C4-2B (cell line): ENCODE results near the gene IFIH1.

Experiments
- H3K27ac ChIP-seq: fragments of 450-650 bp; 2 replicates; pipeline ENCODE4 v1.5.1; 2017
- ZFX ChIP-seq: fragments of 450-650 bp; IDR thresholded peaks from 2 replicates; pipeline ENCODE4 v1.6.1; 2017
- TF ChIP-seq, protein P1 (sequence below): fragments of 450-650 bp; conservative IDR thresholded peaks from 2 replicates; pipeline ENCODE4 v1.5.1; 2017; ENCODE audit warnings: mild to moderate bottlenecking

The IFIH1 gene

GRCh38 chr2:162267496-162267895, 51.0 kb downstream of the IFIH1 start:
- no peak for TF ChIP-seq ZFX
- TF ChIP-seq, protein P1, sequence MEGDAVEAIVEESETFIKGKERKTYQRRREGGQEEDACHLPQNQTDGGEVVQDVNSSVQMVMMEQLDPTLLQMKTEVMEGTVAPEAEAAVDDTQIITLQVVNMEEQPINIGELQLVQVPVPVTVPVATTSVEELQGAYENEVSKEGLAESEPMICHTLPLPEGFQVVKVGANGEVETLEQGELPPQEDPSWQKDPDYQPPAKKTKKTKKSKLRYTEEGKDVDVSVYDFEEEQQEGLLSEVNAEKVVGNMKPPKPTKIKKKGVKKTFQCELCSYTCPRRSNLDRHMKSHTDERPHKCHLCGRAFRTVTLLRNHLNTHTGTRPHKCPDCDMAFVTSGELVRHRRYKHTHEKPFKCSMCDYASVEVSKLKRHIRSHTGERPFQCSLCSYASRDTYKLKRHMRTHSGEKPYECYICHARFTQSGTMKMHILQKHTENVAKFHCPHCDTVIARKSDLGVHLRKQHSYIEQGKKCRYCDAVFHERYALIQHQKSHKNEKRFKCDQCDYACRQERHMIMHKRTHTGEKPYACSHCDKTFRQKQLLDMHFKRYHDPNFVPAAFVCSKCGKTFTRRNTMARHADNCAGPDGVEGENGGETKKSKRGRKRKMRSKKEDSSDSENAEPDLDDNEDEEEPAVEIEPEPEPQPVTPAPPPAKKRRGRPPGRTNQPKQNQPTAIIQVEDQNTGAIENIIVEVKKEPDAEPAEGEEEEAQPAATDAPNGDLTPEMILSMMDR = no peak
- H3K27ac ChIP-seq = no peak overlapping the region

DNA sequence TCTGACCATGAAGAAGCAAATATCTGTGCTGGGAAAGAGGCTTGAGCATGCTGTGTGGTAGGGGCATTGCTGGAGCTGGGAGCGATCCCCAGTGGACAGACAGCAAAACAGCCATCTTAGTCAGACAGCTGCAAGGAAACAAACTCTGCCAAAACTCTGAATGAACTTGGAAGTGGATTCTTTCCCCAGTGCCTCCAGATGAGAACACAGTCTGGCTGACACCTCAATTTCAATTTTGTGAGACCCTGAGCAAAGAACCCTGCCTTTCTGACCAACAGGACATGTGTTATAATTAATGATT, 52.1 kb downstream of the IFIH1 start:
- H3K27ac ChIP-seq = no peak overlapping the region
- TF ChIP-seq, protein P1 = no peak
- TF ChIP-seq ZFX = no peak

- H3K27ac ChIP-seq = no peak overlapping the region
- no peak for TF ChIP-seq ZFX
- TF ChIP-seq, protein P1 = no peak
Measured at GRCh38 chr2:162265666-162266459, 52.6 kb downstream of the IFIH1 start.

DNA sequence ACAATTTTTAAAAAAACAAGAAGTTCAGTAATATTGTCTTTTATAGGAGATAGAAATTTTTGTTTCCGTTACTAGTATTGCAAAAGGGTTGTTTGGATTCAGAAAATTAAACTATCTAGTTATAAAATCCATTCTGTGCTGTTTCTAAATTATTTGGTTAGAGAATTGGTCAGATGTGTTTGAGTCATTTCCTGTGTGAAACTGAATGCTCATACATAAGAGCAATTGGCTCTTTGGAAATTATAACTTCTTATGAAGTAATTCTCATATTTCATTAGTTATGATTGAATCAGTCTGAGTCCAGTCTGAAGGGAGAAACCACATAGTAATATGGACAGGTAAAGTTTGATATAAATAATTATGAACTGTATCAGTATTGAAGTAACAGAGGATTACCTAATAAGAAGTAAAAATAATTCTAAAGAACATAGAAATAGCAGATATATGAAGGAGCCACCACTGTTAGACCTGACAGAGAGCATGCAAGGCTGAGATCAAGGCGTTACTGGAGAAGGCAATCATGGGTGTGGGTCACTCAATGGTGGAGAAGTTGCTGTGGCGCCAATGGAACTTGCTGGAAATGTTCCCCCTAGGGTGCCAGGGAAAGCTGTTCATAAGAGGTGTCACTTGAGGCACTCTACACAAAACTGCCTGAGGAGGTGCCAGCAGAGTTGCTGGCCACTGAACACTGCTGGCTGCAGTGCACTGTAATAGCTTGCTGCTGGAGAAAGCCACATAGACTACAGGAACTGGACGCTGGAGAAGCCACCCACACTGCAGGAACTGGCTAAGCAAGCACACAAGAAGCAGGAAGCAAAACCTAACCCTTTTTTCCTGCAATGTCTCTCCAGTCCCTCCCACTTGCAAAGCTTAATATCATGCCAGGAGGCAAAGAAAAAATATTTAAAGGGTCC, 57.2 kb downstream of the IFIH1 start:
- peak overlapping the region; percentile 48; the same call in 1 of the 2 replicates for H3K27ac ChIP-seq
- TF ChIP-seq ZFX = no peak
- TF ChIP-seq, protein P1 = no peak

DNA sequence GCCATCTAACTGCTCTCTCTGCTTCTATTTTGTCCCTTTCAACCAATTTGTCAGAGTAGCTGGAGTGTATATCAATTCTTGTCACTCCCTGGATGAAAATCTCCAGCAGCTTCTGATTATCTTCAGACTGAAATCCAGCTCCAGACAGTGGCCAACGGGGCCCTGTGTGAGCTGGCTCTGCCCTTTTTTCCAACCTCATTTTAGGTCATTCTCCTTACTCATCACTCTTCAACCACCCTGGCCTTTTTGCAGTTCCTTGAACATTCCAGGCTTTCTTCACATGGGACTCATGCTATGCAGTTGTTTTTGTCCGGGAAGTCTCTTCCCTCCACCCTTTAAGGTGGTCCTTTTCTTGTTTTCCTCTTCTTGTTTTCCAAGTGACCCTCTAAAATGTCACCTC, 59.8 kb downstream of the IFIH1 start:
- TF ChIP-seq, protein P1 = no peak
- TF ChIP-seq ZFX = no peak
- H3K27ac ChIP-seq = no peak overlapping the region

GRCh38 chr2:162258169-162258568, 60.3 kb downstream of the IFIH1 start:
- TF ChIP-seq, protein P1 = no peak
- no peak for TF ChIP-seq ZFX
- H3K27ac ChIP-seq = no peak overlapping the region

DNA sequence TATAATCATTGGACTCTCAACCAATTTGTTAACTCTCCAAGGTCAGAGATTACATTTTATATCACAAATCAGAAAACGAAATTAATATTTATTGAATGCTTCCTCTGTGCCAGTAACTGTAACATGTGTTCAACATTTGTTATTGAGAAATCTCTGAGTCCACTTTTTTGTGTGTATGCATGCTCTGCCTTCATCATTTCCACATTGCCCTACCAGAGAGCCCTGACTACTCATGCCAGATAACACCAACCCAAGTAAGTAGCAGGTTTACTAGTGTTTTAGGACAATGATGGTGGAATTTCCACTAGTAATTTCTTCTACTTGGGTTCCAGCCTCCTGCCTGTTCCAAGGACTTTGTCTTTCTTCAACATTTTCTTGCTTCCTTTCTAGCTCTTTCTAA, 61.1 kb downstream of the IFIH1 start:
- TF ChIP-seq ZFX = no peak
- TF ChIP-seq, protein P1 = no peak
- no peak overlapping the region for H3K27ac ChIP-seq
